SH-SY5Y (cell line): Measurements from ENCODE around the gene COMMD6.

Source experiments
- GATA2 ChIP-seq: IDR thresholded peaks from 2 replicates; pipeline ENCODE4 v1.6.1; 2011; ENCODE audit warnings: mild to moderate bottlenecking, low read depth, low read length
- GATA3 ChIP-seq: IDR thresholded peaks from 2 replicates; pipeline ENCODE4 v1.6.1; 2011; ENCODE audit warnings: low read depth, mild to moderate bottlenecking, low read length, moderate library complexity

- no peak for TF ChIP-seq GATA2
- TF ChIP-seq GATA3, result no peak
Measured at GRCh38 chr13:75533861-75534260, 3.8 kb downstream of the COMMD6 start.
